Right lung (tissue), 5 donors: Measurements from ENCODE around the gene CAPS2. TPM values are rescaled to one million over a fixed set of nuclear protein-coding genes. Genes with fewer than 3 reads are reported as not detected.

Source experiments
- DNase-seq, 2 donors: peaks; one replicate each; pipeline ENCODE4 v3.0.0-alpha.2; 2013
- polyA plus RNA-seq, 5 donors: library from polyadenylated mRNA; unstranded; fragments of 120-200 nt; gene quantifications; one replicate each; pipeline versions ENCODE4 v1.2.1 to v1.2.3, GENCODE V29; 2013; ENCODE audit warnings: inconsistent platforms in 1 of 5, low replicate concordance in 1 of 5; ENCODE audit not compliant: insufficient read length in 5 of 5, insufficient read depth in 1 of 5

Gene CAPS2
- polyA plus RNA-seq, 5 donors, result 4.2 to 10.1 (median 8.2) TPM

GRCh38 chr12:75305412-75306332, 24.5 kb downstream of the CAPS2 start:
- DNase-seq, result no peak

DNA sequence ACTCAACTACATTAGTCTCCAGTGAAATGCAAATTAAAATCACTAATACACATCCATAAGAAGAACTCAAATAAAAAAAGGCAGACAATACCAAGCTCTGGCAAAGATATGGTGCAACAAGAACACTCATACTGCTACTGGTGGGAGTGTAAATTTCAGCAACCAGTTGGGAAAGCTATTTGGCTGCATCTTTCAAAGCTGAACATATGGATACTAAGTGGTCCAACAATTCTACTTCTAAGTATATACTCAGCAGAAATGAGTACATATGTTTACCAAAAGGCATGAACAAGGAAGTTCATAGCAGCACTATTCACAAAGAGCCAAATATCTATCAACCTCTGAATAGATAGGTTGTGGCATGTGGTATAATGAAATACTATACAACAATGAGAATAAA, 27.3 kb downstream of the CAPS2 start:
- no peak for DNase-seq

DNA sequence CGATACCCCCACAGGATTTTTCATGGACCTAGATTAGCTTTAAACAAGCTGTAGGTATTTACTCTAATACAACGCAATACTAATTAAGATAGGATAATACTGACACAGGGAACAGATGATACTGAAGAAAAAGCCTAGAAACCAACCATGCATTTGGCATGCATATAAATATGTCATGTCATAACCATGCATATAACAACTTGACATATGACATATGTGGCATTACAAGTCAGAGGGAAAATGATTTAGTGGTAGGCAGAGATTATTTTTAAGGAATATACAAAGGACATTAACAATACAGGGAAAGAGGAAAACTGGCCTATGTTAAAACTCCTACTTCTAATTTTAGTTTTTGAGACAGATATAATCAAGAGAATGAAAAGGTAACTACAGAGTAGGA, 27.9 kb downstream of the CAPS2 start:
- DNase-seq, result no peak

GRCh38 chr12:75294797-75295196, 35.3 kb downstream of the CAPS2 start:
- DNase-seq, result no peak

DNA sequence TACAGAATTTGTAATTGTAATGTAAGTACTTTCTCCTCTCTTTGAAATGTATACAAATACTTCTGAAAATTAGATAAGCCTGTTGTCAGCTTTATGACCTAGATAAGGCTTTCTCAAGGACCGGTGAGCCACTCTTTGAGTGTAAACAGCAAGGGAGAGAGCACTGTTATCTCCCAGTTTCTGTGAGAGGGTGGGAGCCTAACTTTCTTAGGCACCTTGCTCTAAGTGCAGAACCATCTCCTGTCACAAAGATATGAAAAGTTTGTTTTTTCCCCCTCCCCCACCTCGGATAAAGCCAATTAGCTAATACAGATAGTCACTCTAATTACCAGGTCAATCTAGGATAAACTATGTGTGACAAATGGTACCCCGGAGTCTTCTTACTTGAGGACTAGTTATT, 35.8 kb downstream of the CAPS2 start:
- no peak for DNase-seq

DNA sequence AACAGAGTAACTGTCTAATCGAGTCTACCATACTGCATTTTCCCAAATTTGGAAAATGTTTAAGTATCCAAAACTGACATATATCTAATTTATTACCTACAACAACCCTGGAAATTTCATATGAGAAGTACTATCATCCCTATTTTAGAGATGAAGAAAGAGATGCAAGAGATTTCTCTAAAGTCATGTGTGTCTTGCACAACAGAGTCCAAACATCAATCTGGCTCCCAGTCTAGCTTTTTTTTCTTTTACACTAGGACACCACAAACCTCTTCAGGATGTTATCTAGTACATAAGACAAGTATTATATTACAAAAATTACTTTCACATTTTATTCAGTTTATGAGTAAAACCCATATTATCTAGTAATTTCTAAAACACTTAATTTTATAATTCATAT, 39.1 kb downstream of the CAPS2 start:
- DNase-seq, result no peak

- DNase-seq, result peak in 1 of 2 donors; percentile 5
These were observed 40.4 kb downstream of the CAPS2 start for GRCh38 chr12:75289753-75290152.

- DNase-seq, result no peak
These were observed 41.3 kb downstream of the CAPS2 start for GRCh38 chr12:75288860-75289259.

- no peak for DNase-seq
These were observed 54.4 kb downstream of the CAPS2 start for GRCh38 chr12:75275702-75276101.

DNA sequence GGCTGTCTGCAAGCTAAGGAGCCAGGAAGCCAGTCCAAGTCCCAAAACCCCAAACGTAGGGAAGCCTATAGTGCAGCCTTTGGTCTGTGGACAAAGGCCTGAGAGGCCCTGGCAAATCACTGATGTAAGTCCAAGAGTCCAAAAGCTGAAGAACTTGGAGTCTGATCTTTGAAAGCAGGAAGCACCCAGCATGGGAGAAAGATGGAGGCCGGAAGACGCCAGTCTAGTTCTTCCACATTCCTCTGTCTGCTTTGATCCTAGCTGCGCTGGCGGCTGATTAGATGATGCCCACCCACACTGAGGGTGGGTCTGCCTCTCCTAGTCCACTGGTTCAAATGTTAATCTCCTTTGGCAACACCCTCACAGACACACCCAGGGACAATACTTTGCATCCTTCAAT, 58.5 kb downstream of the CAPS2 start:
- DNase-seq, result no peak

- no peak for DNase-seq
These were observed 60.0 kb downstream of the CAPS2 start for GRCh38 chr12:75270157-75270556.

GRCh38 chr12:75269209-75269608, 60.9 kb downstream of the CAPS2 start:
- no peak for DNase-seq

- no peak for DNase-seq
These were observed 69.8 kb downstream of the CAPS2 start for GRCh38 chr12:75260316-75260715.

GRCh38 chr12:75259143-75259542, 71.0 kb downstream of the CAPS2 start:
- no peak for DNase-seq

- DNase-seq, result no peak
These were observed 72.6 kb downstream of the CAPS2 start for GRCh38 chr12:75257510-75257909.

DNA sequence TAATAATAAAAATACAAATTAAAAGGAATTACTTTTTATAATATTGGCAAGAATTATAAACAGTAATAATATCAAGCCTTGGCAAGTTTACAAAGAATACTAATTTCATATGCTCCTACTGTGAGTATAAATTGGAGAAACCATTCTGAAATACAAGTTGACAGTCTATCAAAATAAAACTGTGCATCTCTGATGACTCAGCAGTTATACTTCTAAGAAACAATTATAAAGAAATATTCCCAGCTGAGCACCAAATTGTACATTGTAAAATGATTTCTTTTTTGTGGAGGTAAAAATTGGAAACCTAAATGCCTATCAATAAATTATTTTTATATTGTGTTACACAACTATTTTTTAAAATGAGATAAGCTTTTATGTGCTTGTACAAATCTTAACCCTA, 85.0 kb downstream of the CAPS2 start:
- no peak for DNase-seq

DNA sequence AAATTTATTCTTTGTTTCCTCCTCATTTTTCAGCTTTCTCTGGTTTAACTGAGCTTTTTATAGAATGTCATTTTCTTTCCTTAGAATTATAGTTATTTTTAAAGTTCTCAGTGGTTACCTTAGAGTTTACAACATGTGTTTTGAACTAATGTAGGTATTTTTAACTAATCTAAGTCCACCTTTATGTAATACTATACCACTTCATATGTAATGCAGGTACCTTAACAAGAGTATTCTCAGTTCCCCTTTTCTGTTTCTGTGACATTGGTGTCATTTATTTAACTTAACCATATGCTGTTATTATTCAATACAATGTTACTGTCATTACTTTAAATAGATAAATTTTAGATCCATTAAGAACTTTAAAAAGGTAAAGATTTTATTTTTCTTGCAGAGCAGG, 90.1 kb downstream of the CAPS2 start:
- no peak for DNase-seq

- DNase-seq, result no peak
These were observed 93.9 kb downstream of the CAPS2 start for GRCh38 chr12:75236206-75236605.

DNA sequence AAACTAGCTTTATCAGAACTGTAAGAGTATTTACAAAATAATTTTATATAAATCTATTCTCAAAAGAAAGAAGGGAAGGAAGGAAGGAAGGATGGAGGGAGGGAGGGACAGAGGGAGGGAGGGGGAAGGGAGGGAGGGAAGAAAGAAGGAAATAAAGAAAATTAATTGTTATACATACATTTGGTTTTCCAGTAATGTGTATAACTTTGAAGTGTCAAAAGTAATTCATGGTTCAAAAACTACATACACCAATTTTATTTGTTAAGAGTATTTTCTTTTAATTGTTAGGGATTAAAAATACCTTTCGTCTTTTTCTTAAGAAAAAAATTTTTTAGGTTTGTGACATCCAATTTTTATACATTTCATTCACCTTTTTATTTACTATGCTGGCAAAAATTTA, 103.0 kb downstream of the CAPS2 start:
- no peak for DNase-seq
